AG09319 (cell line): ENCODE results near the gene DAB2IP.
"Not testable (repeated sequence)": the region's sequence is repeated elsewhere in the genome, so short reads cannot be mapped to it uniquely, and the experiment has no call there.

Experiments
- DNase-seq: peaks from one replicate; pipeline ENCODE4 v3.0.0-alpha.2; 2010; ENCODE audit warnings: low read depth; ENCODE audit errors: extremely low read depth
- CTCF ChIP-seq: IDR thresholded peaks from 2 replicates; pipeline ENCODE4 v1.5.1; 2011; ENCODE audit warnings: low read depth, mild to moderate bottlenecking, inconsistent platforms, low read length, moderate library complexity

Gene DAB2IP

GRCh38 chr9:121609822-121610637, 41.4 kb upstream of the DAB2IP start:
- DNase-seq: no peak
- no peak for TF ChIP-seq CTCF

GRCh38 chr9:121610638-121610953, 40.8 kb upstream of the DAB2IP start:
- DNase-seq: no peak
- no peak for TF ChIP-seq CTCF

- TF ChIP-seq CTCF: no peak
- no peak for DNase-seq
These were observed 38.9 kb upstream of the DAB2IP start for GRCh38 chr9:121612511-121612998.

GRCh38 chr9:121613009-121613752, 38.3 kb upstream of the DAB2IP start:
- DNase-seq: no peak
- TF ChIP-seq CTCF: no peak

GRCh38 chr9:121616123-121616755, 35.2 kb upstream of the DAB2IP start:
- no peak for DNase-seq
- TF ChIP-seq CTCF: no peak

- DNase-seq: no peak
- no peak for TF ChIP-seq CTCF
These were observed 32.9 kb upstream of the DAB2IP start for GRCh38 chr9:121618504-121618903.

GRCh38 chr9:121618910-121619309, 32.5 kb upstream of the DAB2IP start:
- DNase-seq: not testable (repeated sequence)
